ENCODE measurements around the gene WDR46. TPM values are rescaled to one million over a fixed set of nuclear protein-coding genes. Genes with fewer than 3 reads are reported as not detected.

WDR46 gene
- total RNA-seq, 1 experiment from 2014 or later: 99.2 TPM

- H3K27ac ChIP-seq (ENCODE audit: insufficient read length, low read depth, low read length): no peak overlapping the region
- H2BK12ac ChIP-seq (ENCODE audit: insufficient read length, low read depth, low read length): no peak overlapping the region
- no peaks in the 10 kb centered on the region for H4K20me1 ChIP-seq (ENCODE audit: control insufficient read depth, insufficient read depth, insufficient read length)
- H3K18ac ChIP-seq (ENCODE audit: insufficient read length, low read depth, low read length): no peak overlapping the region
- H2AFZ ChIP-seq (ENCODE audit: low read length): no peak overlapping the region
- H2BK5ac ChIP-seq (ENCODE audit: insufficient read length, low read length): no peak overlapping the region
- H3K4ac ChIP-seq (ENCODE audit: low read depth, low read length): no peak overlapping the region
- no peak overlapping the region for H3K14ac ChIP-seq (ENCODE audit: insufficient read depth, low read length)
- Mint-ChIP-seq H3K9me3 (no peaks in the 10 kb centered on the region), H3K27me3 (ENCODE audit: low read depth) (no peaks in the 10 kb centered on the region), H3K36me3 (ENCODE audit: insufficient read depth in 1 of 3, low read depth in 3 of 3) (peaks cover 25 to 79% (median 52%) of the 10 kb centered on the region in 3 experiments; a peak in 6 of 7 replicates), H3K27ac (peak overlapping the region in 1 of 3 experiments; percentile 74; a peak in 1 of 7 replicates), H3K4me1 (peaks cover 36 to 38% of the 10 kb centered on the region in 2 experiments), H3K4me3 (peak overlapping the region in 1 of 2 experiments; percentile 92; a peak in 2 of 5 replicates)
- no peak overlapping the region for H3K4me2 ChIP-seq (ENCODE audit: insufficient read depth, insufficient read length, low read length)
- H2BK15ac ChIP-seq (ENCODE audit: low read depth, low read length): no peak overlapping the region
- no peak overlapping the region for H4K91ac ChIP-seq (ENCODE audit: insufficient read length, low read depth, low read length)
- H4K8ac ChIP-seq (replicated peaks; ENCODE audit: insufficient read length, low read depth, low read length): no peak overlapping the region
- no peak for DNase-seq
- no peak overlapping the region for H4K5ac ChIP-seq (ENCODE audit: insufficient read length, low read depth, low read length)
- no peak overlapping the region for H3K9ac ChIP-seq (ENCODE audit: extremely low read depth, insufficient read length, low read length)
- no peak overlapping the region for H2BK20ac ChIP-seq (ENCODE audit: low read depth, low read length, poor library complexity, severe bottlenecking)
- H3K4me1 ChIP-seq (ENCODE audit: insufficient read depth, low read length): no peaks in the 10 kb centered on the region; the same call in 1 of the 2 replicates
- no peak overlapping the region for H2AK5ac ChIP-seq (ENCODE audit: insufficient read length, low read length)
- no peak overlapping the region for H3T11ph ChIP-seq (ENCODE audit: low read length)
- H3K79me2 ChIP-seq (ENCODE audit: insufficient read depth, low read length): peaks cover 7% of the 10 kb centered on the region; the same call in 1 of the 2 replicates
- H3K56ac ChIP-seq (ENCODE audit: insufficient read length, low read depth, low read length): no peak overlapping the region
- WGBS (ENCODE audit: extremely low coverage, insufficient read length, low lambda C conversion rate): no CpG with 5 or more reads among the region's 3 CpGs
- H2BK120ac ChIP-seq (ENCODE audit: low read depth, low read length, poor library complexity, severe bottlenecking): no peak overlapping the region
- no peaks in the 10 kb centered on the region for H3K9me3 ChIP-seq (ENCODE audit: control insufficient read depth, low read depth, low read length)
- no peak for TF ChIP-seq CTCF (conservative IDR thresholded peaks at IDR 0.05)
- no peak overlapping the region for H3K23ac ChIP-seq (ENCODE audit: insufficient read length, low read depth, low read length)
- H3K23me2 ChIP-seq (ENCODE audit: insufficient read length, low read depth, low read length, poor library complexity, severe bottlenecking): peaks cover 9% of the 10 kb centered on the region
- no peaks in the 10 kb centered on the region for H3K79me1 ChIP-seq (ENCODE audit: insufficient read depth, low read depth, low read length, poor library complexity, severe bottlenecking)
- H3K27me3 ChIP-seq (ENCODE audit: insufficient read depth, low read length): no peaks in the 10 kb centered on the region
Measured at GRCh38 chr6:33278810-33279209, 10.2 kb downstream of the WDR46 start.

Data from H9 (cell line).